PC-3 (cell line): ENCODE data around the gene NT5DC3.

Source experiments
- CTCF ChIP-seq: fragments of 300-600 bp; sonication (generic); conservative IDR thresholded peaks from 2 replicates; pipeline ENCODE4 v1.5.1; 2017; ENCODE audit warnings: antibody characterized with exemption, low read depth, mild to moderate bottlenecking, low read length
- EZH2 ChIP-seq: fragments of 300-600 bp; sonication (generic); IDR thresholded peaks from one replicate; pipeline ENCODE4 v1.6.1; 2017; ENCODE audit warnings: antibody characterized with exemption, mild to moderate bottlenecking, low read length; ENCODE audit not compliant: unreplicated experiment

GRCh38 chr12:103813426-103813825 is 27.6 kb downstream of the NT5DC3 start:
- TF ChIP-seq EZH2 (no peak), CTCF (no peak)
